Gastrocnemius medialis (tissue), 4 donors: ENCODE results near the gene TMC2.

ENCODE experiments used
- POLR2A ChIP-seq, 2 donors: fragments of 450-650 bp; IDR thresholded peaks; one replicate each; pipeline ENCODE4 v1.6.1; 2017; ENCODE audit warnings: antibody characterized with exemption in 2 of 2, mild to moderate bottlenecking in 2 of 2, moderate library complexity in 2 of 2
- TF ChIP-seq, protein P1 (sequence below), 5 experiments: fragments of 450-650 bp in 3 of 5; fragments of 200-600 bp in 2 of 5; sonication (generic) in 2 of 5; IDR thresholded peaks in 4 of 5; conservative IDR thresholded peaks in 1 of 5; 1 replicate in 4 of 5; 2 replicates in 1 of 5; pipeline ENCODE4 v1.5.1; 2016 to 2019; ENCODE audit warnings: antibody characterized with exemption in 5 of 5, mild to moderate bottlenecking in 3 of 5, moderate library complexity in 3 of 5

DNA sequence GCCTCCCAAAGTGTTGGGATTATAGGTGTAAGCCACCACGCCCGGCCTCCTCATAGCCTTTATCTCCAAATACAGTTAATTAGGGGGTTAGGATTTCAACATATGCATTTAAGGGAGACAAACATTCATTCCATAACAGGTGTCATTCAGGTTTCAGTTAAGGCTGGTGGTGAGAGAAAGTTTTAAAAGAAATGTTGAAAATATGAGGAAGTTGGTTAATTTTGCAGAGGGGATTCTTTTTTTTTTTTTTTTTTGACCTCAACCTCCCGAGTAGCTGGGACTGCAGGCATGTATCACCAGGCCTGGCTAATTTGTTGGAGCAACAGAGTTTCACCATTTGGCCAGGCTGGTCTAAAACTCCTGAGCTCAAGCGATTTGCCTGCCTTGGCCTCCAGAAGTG, 143.7 kb downstream of the TMC2 start:
- TF ChIP-seq, protein P1, sequence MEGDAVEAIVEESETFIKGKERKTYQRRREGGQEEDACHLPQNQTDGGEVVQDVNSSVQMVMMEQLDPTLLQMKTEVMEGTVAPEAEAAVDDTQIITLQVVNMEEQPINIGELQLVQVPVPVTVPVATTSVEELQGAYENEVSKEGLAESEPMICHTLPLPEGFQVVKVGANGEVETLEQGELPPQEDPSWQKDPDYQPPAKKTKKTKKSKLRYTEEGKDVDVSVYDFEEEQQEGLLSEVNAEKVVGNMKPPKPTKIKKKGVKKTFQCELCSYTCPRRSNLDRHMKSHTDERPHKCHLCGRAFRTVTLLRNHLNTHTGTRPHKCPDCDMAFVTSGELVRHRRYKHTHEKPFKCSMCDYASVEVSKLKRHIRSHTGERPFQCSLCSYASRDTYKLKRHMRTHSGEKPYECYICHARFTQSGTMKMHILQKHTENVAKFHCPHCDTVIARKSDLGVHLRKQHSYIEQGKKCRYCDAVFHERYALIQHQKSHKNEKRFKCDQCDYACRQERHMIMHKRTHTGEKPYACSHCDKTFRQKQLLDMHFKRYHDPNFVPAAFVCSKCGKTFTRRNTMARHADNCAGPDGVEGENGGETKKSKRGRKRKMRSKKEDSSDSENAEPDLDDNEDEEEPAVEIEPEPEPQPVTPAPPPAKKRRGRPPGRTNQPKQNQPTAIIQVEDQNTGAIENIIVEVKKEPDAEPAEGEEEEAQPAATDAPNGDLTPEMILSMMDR (IDR thresholded peaks at IDR 0.05 in 4 of 5, conservative IDR thresholded peaks at IDR 0.05 in 1 of 5): no peak
- no peak for TF ChIP-seq POLR2A (IDR thresholded peaks at IDR 0.05)
